ENCODE results near the gene GPR151. TPM values are rescaled to one million over a fixed set of nuclear protein-coding genes. Genes with fewer than 3 reads are reported as not detected.

Gene GPR151
- total and polyA plus RNA-seq, 2 of the 8 experiments (the other 6 are each of a cell fraction or from before 2014, with no cell fraction given) = 0.03 TPM; not detected in 1

DNA sequence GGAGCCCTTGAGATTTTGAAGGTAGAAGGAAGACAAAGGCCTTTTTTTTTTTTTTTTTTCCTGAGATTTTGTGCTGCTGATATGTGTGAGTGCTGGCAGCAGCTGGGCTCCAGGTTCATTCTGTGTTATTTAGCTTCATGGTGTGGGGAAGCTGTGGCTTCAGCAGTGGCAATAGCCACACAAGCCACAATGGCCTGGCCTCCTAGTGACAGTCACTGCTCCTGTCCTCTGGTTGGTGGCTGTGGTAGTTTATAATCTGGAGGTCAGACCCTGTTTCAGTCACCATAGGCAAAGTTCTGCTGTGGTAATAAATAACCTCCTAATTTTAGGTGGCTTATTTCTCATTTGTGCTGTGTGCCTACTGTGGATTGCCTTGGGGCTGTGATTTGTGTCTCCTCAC lies 28.2 kb upstream of the GPR151 start:
- Histone ChIP-seq H3K23me2 (ENCODE audit: low read depth, low read length) (no peaks in the 10 kb centered on the region), H2BK12ac (ENCODE audit: low read depth, low read length) (no peak overlapping the region), H3K4me2 (ENCODE audit: insufficient read depth in 1 of 2, low read depth in 2 of 2, low read length in 2 of 2) (no peak overlapping the region), H3K4ac (replicated peaks; ENCODE audit: insufficient read length, low read depth, low read length) (no peak overlapping the region), H3K36me3 (ENCODE audit: control insufficient read depth in 2 of 4, insufficient read depth in 4 of 4, low read length in 3 of 4) (no peaks in the 10 kb centered on the region), H3K14ac (ENCODE audit: insufficient read length) (no peak overlapping the region), H2BK120ac (replicated peaks; ENCODE audit: low read depth, low read length) (no peak overlapping the region), H3K9me3 (ENCODE audit: insufficient read depth in 2 of 2, low read depth in 1 of 2, low read length in 1 of 2) (no peaks in the 10 kb centered on the region), H3K56ac (replicated peaks; ENCODE audit: insufficient read length, low read depth, low read length) (no peak overlapping the region), H3K27me3 (replicated peaks in 1 of 4; ENCODE audit: control insufficient read depth in 3 of 4, extremely low read depth in 1 of 4, insufficient read depth in 3 of 4, low read length in 3 of 4) (no peaks in the 10 kb centered on the region), H4K5ac (ENCODE audit: insufficient read length, low read depth, low read length) (no peak overlapping the region), H3K4me3 (ENCODE audit: extremely low read depth in 1 of 4, insufficient read depth in 2 of 4, low read depth in 3 of 4, low read length in 4 of 4) (no peak overlapping the region), H3K79me2 (ENCODE audit: control insufficient read depth in 1 of 2, insufficient read depth in 2 of 2, low read length in 2 of 2) (no peaks in the 10 kb centered on the region), H3K79me1 (ENCODE audit: low read depth, low read length) (no peaks in the 10 kb centered on the region), H2BK15ac (ENCODE audit: low read length) (no peak overlapping the region), H3K4me1 (replicated peaks in 1 of 4; ENCODE audit: control insufficient read depth in 3 of 4, insufficient read depth in 4 of 4, low read length in 3 of 4) (peaks cover 0 to 3% (median 0%) of the 10 kb centered on the region in 4 experiments; a peak in 1 of 7 replicates), H2AFZ (ENCODE audit: low read length) (no peak overlapping the region; the same call in 1 of the 2 replicates), H3K18ac (ENCODE audit: extremely low read depth, low read length) (no peak overlapping the region), H2BK5ac (ENCODE audit: low read depth, low read length) (no peak overlapping the region), H2AK5ac (ENCODE audit: low read depth, low read length) (no peak overlapping the region), H2BK20ac (ENCODE audit: low read length) (no peak overlapping the region), H3K9ac (replicated peaks in 1 of 4; ENCODE audit: extremely low read depth in 1 of 4, low read depth in 3 of 4, low read length in 3 of 4) (no peak overlapping the region), H4K8ac (ENCODE audit: extremely low read depth, insufficient read depth, low read length) (no peak overlapping the region), H4K91ac (replicated peaks; ENCODE audit: insufficient read length, low read length) (no peak overlapping the region), H3K23ac (ENCODE audit: insufficient read length) (no peak overlapping the region), H3K27ac (ENCODE audit: low read depth, low read length) (no peak overlapping the region), H4K20me1 (replicated peaks in 1 of 2; ENCODE audit: control insufficient read depth in 1 of 2, insufficient read depth in 2 of 2, low read length in 2 of 2) (no peaks in the 10 kb centered on the region)
- POLR2A ChIA-PET (ENCODE audit: partially characterized antibody) = no interaction called here
- DNase-seq (ENCODE audit: low read depth in 1 of 2, low spot score in 2 of 2) = no peak
- CTCF ChIA-PET (ENCODE audit: partially characterized antibody) = interaction anchor here (0.6 to 4.9 kb wide), 5 partner anchors 12 to 554 kb away, joined by 4 to 54 read pairs (median 5); no protein-coding TSS in a partner anchor
- no peak for FAIRE-seq
- TF ChIP-seq CEBPB (IDR thresholded peaks at IDR 0.05; ENCODE audit: low read depth, low read length) (no peak), BRCA1 (IDR thresholded peaks at IDR 0.05; ENCODE audit: low read depth, low read length) (no peak)
